CD14-positive monocyte (primary cell): ENCODE data around the gene C9orf78. TPM values are rescaled to one million over a fixed set of nuclear protein-coding genes. Genes with fewer than 3 reads are reported as not detected.

Experiments used
- DNase-seq, 3 donors: peaks; one replicate each; pipeline ENCODE4 v3.0.0-alpha.2; 2011 to 2022
- H2AFZ ChIP-seq: 2 replicates; pipeline ENCODE4 v1.6.0; 2012; ENCODE audit warnings: mild to moderate bottlenecking, low read depth, low read length, inconsistent platforms; ENCODE audit not compliant: insufficient read depth, poor library complexity, severe bottlenecking
- H3K27ac ChIP-seq, 2 donors: 1 replicate in 1 of 2; 2 replicates in 1 of 2; pipeline ENCODE4 v1.5.1; 2012 to 2013; ENCODE audit warnings: low read length in 2 of 2, control low read depth in 1 of 2, inconsistent platforms in 1 of 2, low read depth in 1 of 2, mild to moderate bottlenecking in 1 of 2
- H3K27me3 ChIP-seq, 2 donors: one replicate each; pipeline versions ENCODE4 v1.6.0 to v1.6.1; 2011 to 2013; ENCODE audit warnings: low read length in 2 of 2; ENCODE audit not compliant: control insufficient read depth in 2 of 2, insufficient read depth in 2 of 2
- H3K36me3 ChIP-seq, 2 donors: replicated peaks in 1 of 2; 1 replicate in 1 of 2; 2 replicates in 1 of 2; pipeline versions ENCODE4 v1.5.1 to v1.6.1; 2012 to 2013; ENCODE audit warnings: low read length in 2 of 2, control low read depth in 1 of 2, inconsistent platforms in 1 of 2, mild to moderate bottlenecking in 1 of 2; ENCODE audit not compliant: insufficient read depth in 2 of 2, control insufficient read depth in 1 of 2
- H3K4me1 ChIP-seq, 2 donors: 1 replicate in 1 of 2; 2 replicates in 1 of 2; pipeline versions ENCODE4 v1.5.1 to v1.6.1; 2012 to 2013; ENCODE audit warnings: low read length in 2 of 2, control low read depth in 1 of 2, inconsistent platforms in 1 of 2, mild to moderate bottlenecking in 1 of 2, moderate library complexity in 1 of 2; ENCODE audit not compliant: insufficient read depth in 2 of 2, control insufficient read depth in 1 of 2
- H3K4me2 ChIP-seq: replicated peaks from 2 replicates; pipeline ENCODE3; 2012; ENCODE audit warnings: low read length, moderate library complexity, mild to moderate bottlenecking; ENCODE audit not compliant: poor library complexity, severe bottlenecking; ENCODE audit errors: extremely low read depth
- H3K4me3 ChIP-seq, 3 experiments: fragments of 200-600 bp in 1 of 3; sonication (generic) in 1 of 3; replicated peaks in 1 of 3; 1 replicate in 2 of 3; 2 replicates in 1 of 3; pipeline ENCODE4 v1.5.1; 2011 to 2013; ENCODE audit warnings: low read length in 3 of 3, mild to moderate bottlenecking in 3 of 3, control low read depth in 2 of 3, low read depth in 2 of 3, inconsistent platforms in 1 of 3, moderate library complexity in 1 of 3
- H3K79me2 ChIP-seq: 2 replicates; pipeline ENCODE4 v1.6.0; 2012; ENCODE audit warnings: mild to moderate bottlenecking, control low read depth, inconsistent platforms, low read length, moderate library complexity; ENCODE audit not compliant: insufficient read depth
- H3K9ac ChIP-seq: 2 replicates; pipeline ENCODE4 v1.6.0; 2017; ENCODE audit warnings: low read length, mild to moderate bottlenecking; ENCODE audit not compliant: insufficient read depth, poor library complexity, severe bottlenecking
- H3K9me3 ChIP-seq, 2 donors: replicated peaks in 1 of 2; 1 replicate in 1 of 2; 2 replicates in 1 of 2; pipeline versions ENCODE4 v1.5.1 to v1.6.1; 2012 to 2013; ENCODE audit warnings: low read length in 2 of 2, control low read depth in 1 of 2; ENCODE audit not compliant: control insufficient read depth in 1 of 2, insufficient read depth in 1 of 2
- H4K20me1 ChIP-seq: 2 replicates; pipeline ENCODE4 v1.6.0; 2012; ENCODE audit warnings: mild to moderate bottlenecking, low read length, control low read depth, moderate library complexity; ENCODE audit not compliant: insufficient read depth
- H3K27ac Mint-ChIP-seq, 7 donors: one replicate each; pipeline ENCODE4 v1.8.0; 2020; ENCODE audit warnings: mild to moderate bottlenecking in 7 of 7, mixed read lengths in 7 of 7, moderate library complexity in 6 of 7, inconsistent platforms in 2 of 7
- H3K27me3 Mint-ChIP-seq, 3 donors: one replicate each; pipeline ENCODE4 v1.8.0; 2021 to 2022; ENCODE audit warnings: low read depth in 3 of 3, mild to moderate bottlenecking in 3 of 3, mixed read lengths in 3 of 3, moderate library complexity in 3 of 3, inconsistent platforms in 1 of 3
- H3K36me3 Mint-ChIP-seq, 2 donors: one replicate each; pipeline ENCODE4 v1.8.0; 2020; ENCODE audit warnings: mixed read lengths in 2 of 2, inconsistent platforms in 1 of 2, mild to moderate bottlenecking in 1 of 2
- H3K4me1 Mint-ChIP-seq: one replicate; pipeline ENCODE4 v1.8.0; 2020; ENCODE audit warnings: mild to moderate bottlenecking, mixed read lengths
- H3K4me3 Mint-ChIP-seq, 2 donors: one replicate each; pipeline ENCODE4 v1.8.0; 2020; ENCODE audit warnings: mild to moderate bottlenecking in 2 of 2, mixed read lengths in 2 of 2, moderate library complexity in 1 of 2
- H3K9me3 Mint-ChIP-seq, 7 donors: one replicate each; pipeline ENCODE4 v1.8.0; 2020 to 2022; ENCODE audit warnings: mixed read lengths in 7 of 7, mild to moderate bottlenecking in 6 of 7, moderate library complexity in 6 of 7, inconsistent platforms in 2 of 7
- CTCF ChIP-seq: fragments of 200-600 bp; IDR thresholded peaks from one replicate; pipeline ENCODE4 v1.8.0; 2022; ENCODE audit warnings: antibody characterized with exemption, mild to moderate bottlenecking
- WGBS: methylation state at CpG from one replicate; pipeline ENCODE4 v1.1.5; 2013; ENCODE audit warnings: missing lambda C conversion rate; ENCODE audit not compliant: insufficient coverage; 5-methylcytosine and 5-hydroxymethylcytosine counted together
- intact Hi-C, 2 donors: fragments of 100-400 bp; cut with micrococcal nuclease; formaldehyde crosslinking; loops; one replicate each; pipeline versions ENCODE4 v1.15.0 to v1.15.1; 2023
- polyA plus RNA-seq, 3 donors: library from polyadenylated mRNA; depleted of rRNA in 1 of 3; unstranded in 2 of 3; stranded (reverse) in 1 of 3; fragments of 300-500 nt in 2 of 3; fragments of >200 nt in 1 of 3; fragmentation: Illumina TruSeq in 2 of 3; gene quantifications; 1 replicate in 2 of 3; 2 replicates in 1 of 3; pipeline ENCODE4 v1.2.3, GENCODE V29; 2012 to 2021

The C9orf78 gene
- polyA plus RNA-seq, 3 donors: 53.3 to 82.4 (median 65.5) TPM

- DNase-seq: no peak
- TF ChIP-seq CTCF: no peak
- H3K27ac ChIP-seq: no peak overlapping the region
- H3K4me2 ChIP-seq: no peak overlapping the region
- Mint-ChIP-seq H3K9me3 (peaks cover 0 to 3% (median 0%) of the 10 kb centered on the region in 7 donors), H3K27ac (peak overlapping the region in 1 of 7 donors; percentile 37), H3K4me1 (peaks cover 27% of the 10 kb centered on the region), H3K4me3 (no peak overlapping the region), H3K36me3 (peaks cover 30 to 67% of the 10 kb centered on the region in 2 donors), H3K27me3 (peaks cover 0 to 3% (median 0%) of the 10 kb centered on the region in 3 donors)
- peaks cover 30 to 33% of the 10 kb centered on the region in 2 donors for H3K36me3 ChIP-seq
- intact Hi-C loops: no loop called here
- H3K4me1 ChIP-seq: peaks cover 6 to 8% of the 10 kb centered on the region in 2 donors
- no peak overlapping the region for H3K9ac ChIP-seq
- no peak overlapping the region for H3K4me3 ChIP-seq
- H4K20me1 ChIP-seq: no peaks in the 10 kb centered on the region
- no peaks in the 10 kb centered on the region for H3K79me2 ChIP-seq
- no peaks in the 10 kb centered on the region for H3K27me3 ChIP-seq
- WGBS: 90% methylated on average over 48 of the region's 48 CpGs
- no peak overlapping the region for H2AFZ ChIP-seq
- no peaks in the 10 kb centered on the region for H3K9me3 ChIP-seq
These were observed 33.2 kb upstream of the C9orf78 start for GRCh38 chr9:129868023-129868871.

DNA sequence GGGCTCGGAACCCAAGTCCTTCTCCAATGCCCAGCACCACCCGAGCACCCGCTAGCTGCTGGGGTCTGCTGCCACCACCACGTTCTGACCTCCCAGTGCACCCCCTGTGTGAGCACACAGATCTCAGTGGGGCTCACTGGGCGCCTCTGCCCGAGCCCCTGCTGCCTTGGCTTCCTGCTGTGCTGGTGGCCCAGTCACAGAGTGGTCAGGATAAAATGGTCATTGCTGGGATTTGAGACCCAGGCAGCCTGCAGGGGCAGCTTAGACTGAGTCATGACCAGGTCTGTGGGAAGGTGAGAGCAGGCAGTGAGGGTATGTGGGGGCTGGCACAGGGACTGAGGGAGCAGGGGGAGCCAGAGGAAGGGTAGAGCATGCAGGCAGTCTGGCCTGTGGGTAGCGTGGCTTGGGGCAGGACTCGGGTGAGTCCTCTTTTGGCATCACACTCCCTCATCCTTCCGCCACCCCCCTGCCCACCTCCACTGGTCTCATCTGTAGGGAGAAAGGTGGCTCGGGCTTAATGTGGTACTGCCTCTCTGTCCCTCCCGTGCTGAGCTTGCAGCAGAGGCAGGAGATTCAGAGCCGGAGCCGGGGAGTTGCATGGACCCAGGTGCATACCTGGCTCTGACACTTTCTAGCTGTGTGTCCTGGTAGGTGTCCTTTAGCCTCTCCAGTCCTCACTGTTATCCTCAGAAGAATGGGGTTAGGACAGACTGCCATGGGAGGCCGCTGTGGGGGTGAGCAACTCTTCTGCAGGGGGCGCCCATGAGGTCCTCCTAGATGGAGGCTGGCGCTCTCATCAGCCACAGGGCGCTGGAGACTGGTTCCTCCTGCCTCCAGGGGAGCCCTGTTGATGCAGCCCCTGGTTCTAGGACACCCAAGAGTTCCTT, 32.3 kb upstream of the C9orf78 start:
- peaks cover 0 to 3% (median 0%) of the 10 kb centered on the region in 7 donors for H3K9me3 Mint-ChIP-seq
- Histone ChIP-seq H3K36me3 (peaks cover 29 to 36% of the 10 kb centered on the region in 2 donors), H3K4me3 (no peak overlapping the region), H3K27ac (no peak overlapping the region), H3K9ac (no peak overlapping the region), H3K27me3 (no peaks in the 10 kb centered on the region), H4K20me1 (no peaks in the 10 kb centered on the region), H3K9me3 (no peaks in the 10 kb centered on the region), H3K79me2 (no peaks in the 10 kb centered on the region), H3K4me2 (no peak overlapping the region), H3K4me1 (peaks cover 8 to 11% of the 10 kb centered on the region in 2 donors), H2AFZ (no peak overlapping the region)
- H3K27me3 Mint-ChIP-seq: peaks cover 0 to 6% (median 0%) of the 10 kb centered on the region in 3 donors
- peaks cover 31 to 70% of the 10 kb centered on the region in 2 donors for H3K36me3 Mint-ChIP-seq
- intact Hi-C loops: no loop called here
- no peak overlapping the region for H3K4me3 Mint-ChIP-seq
- no peak for DNase-seq
- H3K4me1 Mint-ChIP-seq: peaks cover 31% of the 10 kb centered on the region
- 86% methylated on average over 11 of the region's 17 CpGs for WGBS
- TF ChIP-seq CTCF: no peak
- peak overlapping the region in 2 of 7 donors; percentile 17 to 34 for H3K27ac Mint-ChIP-seq
